Esophagus muscularis mucosa (tissue), 2 donors: ENCODE results near the gene ATP2A3.

Source experiments
- POLR2A ChIP-seq: fragments of 450-650 bp; IDR thresholded peaks from one replicate; pipeline ENCODE4 v1.6.1; 2017; ENCODE audit warnings: antibody characterized with exemption, moderate library complexity, mild to moderate bottlenecking, low read depth
- POLR2AphosphoS5 ChIP-seq, 2 donors: sonication (generic); formaldehyde crosslinking; IDR thresholded peaks; one replicate each; pipeline ENCODE4 v1.6.1; 2017; ENCODE audit warnings: antibody characterized with exemption in 2 of 2

DNA sequence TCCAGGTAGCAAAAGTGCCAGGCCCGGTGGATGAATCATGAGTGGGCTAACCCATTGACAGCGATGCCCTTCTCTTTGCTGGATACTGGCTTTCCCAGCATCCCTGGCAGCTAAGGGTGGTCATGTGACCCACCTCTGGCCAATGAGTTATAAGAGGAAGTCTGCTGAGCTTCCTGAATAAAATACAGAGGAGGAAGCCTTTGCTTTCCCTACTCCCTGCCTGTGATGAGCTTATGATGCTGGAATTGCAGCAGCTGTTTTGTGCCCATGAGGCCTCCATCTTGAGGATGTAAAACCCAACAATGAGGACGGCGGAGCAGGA, 15.0 kb upstream of the ATP2A3 start:
- TF ChIP-seq POLR2A, result no peak
- TF ChIP-seq POLR2AphosphoS5 (IDR thresholded peaks at IDR 0.05), result no peak
